NCI-H1048 (cell line): ENCODE measurements around the gene KAT6B.
A peak's percentile ranks its signal among the peaks of the same experiment; 100 is the strongest.

Source experiments
- DNase-seq: peaks from one replicate; lab custom pipeline; 2025; lab: John Stamatoyannopoulos, UW

The KAT6B gene

DNA sequence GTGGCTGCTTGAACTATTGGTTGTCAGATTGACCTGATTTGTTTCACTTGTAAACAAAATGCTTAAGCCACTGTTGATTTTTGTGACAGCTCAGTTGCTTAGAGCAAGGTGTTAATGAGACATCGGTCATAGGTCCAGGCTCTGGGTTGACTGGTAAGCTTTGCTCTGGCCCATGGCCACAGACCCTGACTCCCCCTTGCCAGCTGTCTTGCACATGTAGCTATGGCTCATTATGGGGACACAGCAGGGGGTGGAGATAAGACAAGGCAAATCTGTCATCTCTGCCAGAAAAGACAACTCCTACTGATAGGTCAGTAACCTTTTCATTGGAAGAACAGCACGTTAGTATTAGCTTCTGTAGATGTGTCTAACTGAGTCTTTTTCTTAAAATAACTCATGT is 95.3 kb downstream of the KAT6B start:
- no peak for DNase-seq

DNA sequence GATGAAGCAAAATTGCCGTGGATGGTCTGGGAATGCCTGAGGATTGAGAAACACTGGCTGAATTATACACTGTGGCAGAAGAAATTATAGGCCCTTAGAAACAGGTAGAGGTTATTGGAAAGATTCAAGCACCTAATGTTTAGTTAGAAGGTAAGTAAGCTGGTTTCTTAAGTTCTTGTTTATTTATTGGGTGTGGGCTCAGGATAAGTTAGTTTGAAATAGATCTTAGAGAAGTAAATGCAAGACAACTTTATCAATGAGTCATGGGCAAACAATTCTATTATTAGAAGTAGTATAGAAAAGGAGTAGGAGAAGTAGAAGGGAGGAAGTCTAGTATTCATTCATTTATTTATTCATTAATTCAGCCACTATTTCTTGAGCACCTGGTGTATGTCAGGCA is 96.5 kb downstream of the KAT6B start:
- DNase-seq: no peak

- no peak for DNase-seq
Observed at GRCh38 chr10:74923556-74923955, 97.2 kb downstream of the KAT6B start.

DNA sequence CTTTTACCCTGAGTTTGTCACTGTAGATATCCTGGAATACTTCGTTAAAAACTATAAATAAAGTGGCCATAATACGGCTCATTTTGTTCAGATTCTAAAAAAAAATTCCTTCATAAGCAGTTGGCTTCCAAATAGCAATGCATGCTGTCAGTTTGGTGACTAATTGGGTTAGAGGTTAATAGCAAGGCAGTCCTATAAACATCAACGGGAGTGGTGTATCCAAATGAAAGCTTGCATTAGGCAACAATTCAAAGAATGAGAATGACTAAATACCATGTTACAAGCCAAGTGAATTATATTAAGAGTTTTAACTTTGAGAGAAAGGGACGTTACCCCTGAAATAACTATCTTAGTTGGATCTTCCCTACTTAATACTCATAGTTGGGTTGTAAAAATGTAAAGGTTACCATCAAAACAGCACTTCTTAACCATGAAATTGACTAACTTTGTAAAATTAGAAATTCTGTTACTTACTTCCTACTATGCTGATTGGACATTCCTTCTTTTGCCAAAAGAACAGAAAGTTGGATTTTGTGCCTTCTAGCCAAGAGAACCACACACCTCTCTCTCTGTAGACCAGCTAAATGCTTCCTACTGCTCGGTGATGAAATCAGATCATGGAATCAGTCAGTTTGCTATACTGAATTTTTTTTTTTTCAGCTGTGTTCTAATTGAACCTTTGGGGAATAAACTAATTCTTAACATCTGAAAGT is 98.0 kb downstream of the KAT6B start:
- no peak for DNase-seq

GRCh38 chr10:74925291-74925690 is 98.9 kb downstream of the KAT6B start:
- DNase-seq: no peak

DNA sequence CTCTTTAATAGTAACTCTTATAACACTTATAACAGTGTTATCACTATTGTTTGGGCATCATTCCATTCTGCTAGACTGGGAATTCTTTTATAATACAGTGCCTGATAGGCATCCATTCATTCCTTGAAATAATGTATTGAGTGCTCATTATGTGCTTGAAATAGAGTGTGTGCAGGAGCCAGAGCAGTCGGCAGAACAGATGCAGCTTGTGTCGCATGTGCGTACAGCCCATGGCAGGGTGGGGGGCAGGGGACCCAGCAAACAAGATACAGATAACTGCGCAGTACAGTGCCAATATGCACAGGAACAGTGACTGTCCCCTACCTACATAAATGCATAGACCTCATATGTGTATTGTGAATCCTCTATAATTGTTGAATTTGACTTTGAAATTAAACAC is 99.3 kb downstream of the KAT6B start:
- DNase-seq: no peak

DNA sequence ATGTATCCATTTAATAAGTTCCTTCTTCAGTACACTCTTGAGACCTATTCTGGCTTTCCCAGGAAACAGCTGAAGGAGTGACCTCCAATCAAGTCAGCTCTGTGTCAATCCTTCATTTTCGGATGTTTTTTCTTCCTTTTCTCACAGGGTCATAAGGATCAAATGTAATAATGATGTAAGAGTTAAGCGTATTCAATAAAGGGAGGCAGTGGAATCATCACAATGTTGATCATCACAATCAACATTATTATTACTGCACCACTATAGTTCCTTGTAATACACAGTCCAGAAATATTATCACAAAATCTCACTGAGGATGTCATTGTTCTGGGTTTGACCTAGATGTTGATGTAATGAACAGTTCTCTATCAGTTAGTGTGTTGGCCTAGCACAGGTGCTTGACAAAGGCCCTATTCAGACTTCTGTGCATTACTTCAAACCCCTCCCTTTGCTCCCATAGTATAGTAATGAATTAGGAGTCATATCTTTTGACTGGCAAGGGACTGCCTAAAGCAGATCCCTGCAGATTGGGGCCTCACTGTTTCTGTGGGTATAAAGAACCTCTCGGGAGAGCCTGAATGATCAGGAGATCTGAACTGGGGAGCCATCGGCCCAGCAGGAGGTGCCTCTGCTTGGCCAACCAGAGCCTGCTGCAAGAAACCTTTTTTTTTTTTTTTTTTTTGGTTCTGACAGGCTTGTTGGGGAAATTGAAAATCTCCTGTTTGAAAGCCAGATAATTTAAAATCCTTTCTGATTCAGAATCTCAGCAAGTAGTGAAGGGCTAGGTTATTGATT is 100.6 kb downstream of the KAT6B start:
- peak; percentile 6 for DNase-seq

- no peak for DNase-seq
Observed at GRCh38 chr10:74927701-74928100, 101.3 kb downstream of the KAT6B start.

DNA sequence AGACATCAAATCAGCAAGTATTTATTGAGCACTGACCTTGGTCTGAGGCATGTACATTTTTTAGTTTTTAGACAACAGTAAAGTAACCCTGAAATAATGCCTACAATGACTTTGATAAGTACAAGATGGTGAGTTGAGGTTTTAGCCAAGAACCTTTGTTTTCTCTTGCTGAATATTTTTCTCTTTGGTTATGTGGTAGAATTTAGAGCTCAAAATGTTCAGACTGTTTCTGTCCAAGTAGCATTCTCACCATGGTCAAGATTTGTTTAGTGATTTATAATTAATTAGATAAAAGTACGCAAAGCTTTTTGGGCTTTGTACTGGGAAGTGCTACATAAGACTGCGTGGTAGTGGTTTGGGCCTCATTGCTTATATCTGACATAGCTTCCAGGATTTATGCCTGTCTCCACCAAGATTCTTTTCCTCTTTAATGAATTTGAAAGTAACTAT is 102.4 kb downstream of the KAT6B start:
- DNase-seq: no peak

DNA sequence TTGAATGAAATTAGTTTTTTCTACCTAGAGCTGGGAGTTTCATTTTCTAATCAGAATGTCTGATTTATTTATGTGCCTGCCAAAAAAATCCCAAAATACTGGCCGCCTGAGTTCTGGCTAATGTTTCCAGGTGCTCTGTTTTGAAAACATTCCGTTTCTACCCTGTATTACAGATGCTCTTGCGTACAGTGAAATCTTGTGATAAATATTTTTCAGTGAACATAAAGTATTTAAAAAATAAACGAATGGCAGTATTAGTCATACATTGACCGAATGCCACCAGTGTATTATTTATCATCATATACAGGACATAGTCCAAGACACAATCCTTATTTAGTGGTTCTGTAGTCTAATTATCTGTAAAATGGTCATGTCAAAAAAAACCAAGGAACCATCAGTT is 102.8 kb downstream of the KAT6B start:
- DNase-seq: no peak

DNA sequence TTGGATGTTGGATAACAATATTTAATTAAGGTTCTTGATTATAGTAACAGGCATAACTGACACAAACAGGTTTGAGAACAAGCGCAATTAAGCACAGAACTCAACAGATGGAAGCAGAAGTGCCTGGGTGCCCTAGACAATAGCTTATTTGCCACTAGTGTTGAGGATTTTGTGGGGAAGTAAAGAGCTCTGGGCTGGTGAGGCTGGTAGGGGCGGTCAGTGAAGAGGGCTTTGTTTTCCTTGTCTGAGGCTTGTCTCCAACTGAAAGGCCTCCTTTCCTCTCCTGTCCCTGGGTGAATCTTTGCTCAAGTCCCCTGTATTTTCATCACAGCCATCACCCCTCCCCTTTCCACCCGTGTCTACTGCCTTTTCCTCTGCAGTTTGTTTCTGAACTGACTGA is 104.6 kb downstream of the KAT6B start:
- no peak for DNase-seq

GRCh38 chr10:74932648-74933047 is 106.2 kb downstream of the KAT6B start:
- no peak for DNase-seq

DNA sequence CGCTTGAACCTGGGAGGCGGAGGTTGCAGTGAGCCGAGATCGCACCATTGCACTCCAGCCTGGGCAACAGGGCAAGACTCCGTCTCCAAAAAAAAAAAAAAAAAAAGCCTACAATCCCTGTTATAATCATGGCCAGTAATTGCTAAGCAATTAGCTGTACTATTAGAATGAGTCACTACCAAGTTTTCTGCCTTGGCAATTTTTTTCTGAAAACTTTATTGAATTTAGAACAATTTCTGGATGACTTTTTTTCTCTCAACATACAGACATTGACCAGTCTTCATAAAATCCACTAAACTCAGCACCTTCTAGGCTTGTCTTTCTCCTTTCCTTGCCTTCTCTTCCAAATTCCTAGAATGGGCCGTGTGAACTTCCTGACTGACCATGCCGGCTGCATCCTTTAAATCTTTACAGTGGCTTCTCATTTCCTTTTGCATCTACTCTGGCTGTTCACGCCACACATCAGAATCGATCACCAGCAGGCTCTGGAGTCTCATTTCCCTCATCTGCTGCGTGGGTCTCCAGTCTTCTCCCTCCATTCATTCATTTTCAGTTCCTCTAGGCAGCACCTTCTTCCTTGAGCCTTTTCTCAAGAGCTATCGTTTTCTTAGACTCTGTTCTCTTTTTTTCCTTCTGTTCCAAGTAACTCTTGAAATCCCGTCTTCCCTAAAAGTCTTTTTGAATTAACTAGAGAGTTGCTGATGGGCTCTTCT is 107.9 kb downstream of the KAT6B start:
- no peak for DNase-seq

DNA sequence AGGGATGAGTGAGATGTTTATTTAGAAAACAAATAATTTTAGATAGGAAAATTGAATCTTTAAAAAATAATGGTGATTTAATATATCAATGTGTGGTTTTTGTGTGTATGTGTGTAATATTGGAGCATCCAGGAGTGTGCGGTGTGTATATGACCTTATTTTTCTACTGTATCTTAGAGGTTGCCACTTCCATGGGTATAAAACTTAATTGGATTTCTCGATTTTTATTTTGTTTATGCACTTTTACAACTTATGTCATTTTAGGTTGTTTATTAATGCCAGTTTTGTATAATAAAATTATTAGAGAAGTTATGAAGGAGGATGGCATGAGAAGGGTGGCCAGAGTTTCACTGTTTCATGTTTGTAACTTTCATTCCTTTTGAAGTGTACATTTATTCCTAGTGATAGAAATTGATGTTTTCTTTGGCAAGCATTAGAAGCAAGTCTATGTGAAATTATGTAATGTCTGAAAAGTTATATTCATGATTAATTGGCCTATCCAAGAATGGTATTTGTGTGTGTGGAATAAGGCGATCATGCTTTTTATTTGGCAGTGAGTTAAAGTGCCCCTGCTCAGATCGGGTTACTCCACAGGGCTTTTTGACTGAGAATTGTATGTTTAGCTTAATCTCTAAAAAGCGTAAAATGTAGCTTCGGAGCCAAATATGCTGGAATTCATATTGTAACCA is 110.3 kb downstream of the KAT6B start:
- DNase-seq: no peak

DNA sequence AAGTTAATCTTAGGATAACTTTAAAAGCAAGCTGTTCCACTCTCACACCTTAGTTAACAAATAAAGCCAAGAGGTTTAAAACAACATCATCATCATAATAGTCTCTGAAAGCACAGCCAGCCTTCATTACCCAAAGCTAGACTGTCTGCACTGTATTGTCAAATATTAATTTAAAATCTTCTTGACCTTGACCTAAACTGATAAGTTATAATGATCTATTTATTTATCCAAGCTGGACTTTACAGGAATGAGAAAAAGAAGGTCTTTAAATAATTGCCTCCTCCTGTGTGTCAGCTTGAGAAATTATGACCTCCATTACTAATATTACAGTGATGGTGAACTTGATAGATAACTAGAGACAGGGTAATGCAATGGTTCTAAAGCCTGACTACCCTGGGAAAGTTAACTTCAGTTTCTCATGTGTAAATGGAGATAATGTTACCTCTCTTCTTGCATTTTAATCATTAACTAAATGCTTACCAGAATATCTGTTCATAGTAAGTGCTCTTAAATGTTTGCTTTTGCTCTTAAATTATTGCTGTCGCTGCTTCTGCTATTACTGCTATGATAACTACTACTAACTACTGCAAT is 111.0 kb downstream of the KAT6B start:
- DNase-seq: no peak

- DNase-seq: no peak
Observed at GRCh38 chr10:74944205-74944604, 117.8 kb downstream of the KAT6B start.

DNA sequence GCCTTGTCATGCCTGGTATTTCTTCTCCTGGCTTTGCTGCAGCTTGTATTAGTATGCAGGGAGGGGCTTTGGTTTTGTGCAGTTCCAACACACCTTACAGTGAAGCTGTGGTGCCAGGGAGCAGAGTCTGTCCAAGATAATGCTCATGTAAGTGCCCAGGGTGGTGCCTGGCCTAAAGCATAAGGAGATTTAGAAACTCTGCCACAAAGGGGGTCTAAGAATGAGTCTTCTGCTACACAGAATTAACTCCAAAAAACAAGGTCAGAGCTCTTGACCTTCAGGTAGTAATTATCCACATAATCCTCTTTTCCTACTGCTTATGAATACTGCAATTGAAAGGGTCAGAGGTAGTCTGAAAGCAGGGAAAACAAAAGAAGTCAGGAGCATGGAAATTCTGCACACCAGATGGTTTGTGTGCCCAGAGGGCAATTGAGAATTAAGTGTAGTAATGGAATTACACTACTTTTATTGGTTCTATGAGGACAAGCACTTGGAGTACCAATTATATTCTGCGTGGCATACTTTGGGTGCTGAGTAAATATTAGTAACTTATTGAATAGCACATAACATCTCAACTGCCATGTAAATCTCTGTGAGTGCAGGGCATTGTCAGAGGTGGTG is 121.5 kb downstream of the KAT6B start:
- DNase-seq: peak; percentile 72

DNA sequence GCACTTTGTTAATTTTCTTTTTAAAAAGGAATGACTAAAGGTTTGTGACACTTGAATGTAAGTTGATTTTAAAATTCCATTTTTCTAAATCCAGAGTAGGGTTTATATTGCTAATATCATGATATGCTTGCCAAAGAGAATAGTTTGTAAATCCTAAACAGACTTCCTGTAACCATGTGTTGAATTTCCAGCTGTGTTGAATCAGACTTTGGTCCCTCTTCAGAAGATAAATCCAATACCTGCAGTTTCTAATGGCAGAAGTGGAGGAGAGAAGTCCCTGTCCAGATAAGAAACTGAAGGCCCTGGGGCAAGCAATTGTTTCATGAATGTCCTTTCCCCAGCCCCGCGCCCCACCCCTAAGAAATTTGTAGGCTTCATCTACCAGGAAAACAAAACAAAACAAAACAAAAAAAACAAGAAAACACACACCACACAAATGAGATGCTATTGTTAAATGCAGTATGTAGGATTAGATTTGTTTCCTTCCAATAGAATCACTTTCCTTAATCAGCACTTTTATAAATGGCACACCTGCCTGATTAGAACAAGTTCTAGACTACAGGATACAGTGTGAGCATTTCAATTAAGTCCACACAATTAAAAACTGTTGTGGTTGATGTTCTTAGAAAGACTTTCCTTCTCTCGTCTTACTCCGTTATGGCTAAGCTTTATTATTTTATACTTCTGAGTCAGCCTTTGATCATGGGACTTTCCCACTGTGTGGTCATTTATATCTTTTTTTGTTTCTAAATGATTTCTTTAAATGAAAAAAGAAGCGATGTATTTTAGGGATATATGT is 122.8 kb downstream of the KAT6B start:
- no peak for DNase-seq

- no peak for DNase-seq
Observed at GRCh38 chr10:74949843-74950765, 123.7 kb downstream of the KAT6B start.

- DNase-seq: no peak
Observed at GRCh38 chr10:74953214-74953613, 126.8 kb downstream of the KAT6B start.
